Measurements from ENCODE around the gene HACD1. TPM values are rescaled to one million over a fixed set of nuclear protein-coding genes. Genes with fewer than 3 reads are reported as not detected.

Gene HACD1
- total and polyA plus RNA-seq, 2 donors (not counting 3 experiments of a cell fraction or from before 2014, with no cell fraction given) = 17.4 to 25.2 TPM

- Histone ChIP-seq H3K4me1 (ENCODE audit: control insufficient read depth, extremely low read depth, insufficient read depth, low read length) (no peaks in the 10 kb centered on the region), H3K36me3 (ENCODE audit: control insufficient read depth in 2 of 2, extremely low read depth in 1 of 2, insufficient read depth in 2 of 2, low read length in 2 of 2) (no peaks in the 10 kb centered on the region), H3K4me3 (replicated peaks in 1 of 3; ENCODE audit: insufficient read depth in 1 of 3, low read depth in 1 of 3, low read length in 3 of 3) (no peak overlapping the region), H3K9me3 (replicated peaks; ENCODE audit: control insufficient read depth, insufficient read depth, low read length) (no peaks in the 10 kb centered on the region), H3K9me1 (replicated peaks; ENCODE audit: control insufficient read depth, extremely low read depth, insufficient read depth, low read length) (no peaks in the 10 kb centered on the region), H3K4me2 (ENCODE audit: insufficient read depth, low read length) (no peak overlapping the region), H3K79me2 (ENCODE audit: control insufficient read depth, insufficient read depth, low read length) (no peaks in the 10 kb centered on the region), H3K9ac (replicated peaks; ENCODE audit: extremely low read depth, insufficient read depth, low read length) (no peak overlapping the region), H4K20me1 (replicated peaks; ENCODE audit: control insufficient read depth, extremely low read depth, insufficient read depth, low read length) (no peaks in the 10 kb centered on the region), H2AFZ (ENCODE audit: low read depth, low read length) (no peak overlapping the region), H3K27ac (ENCODE audit: insufficient read depth, low read depth, low read length) (no peak overlapping the region), H3K27me3 (ENCODE audit: control insufficient read depth in 2 of 2, insufficient read depth in 2 of 2, low read length in 2 of 2) (no peaks in the 10 kb centered on the region)
- dilution Hi-C loops (cut with MboI; ENCODE audit: extremely low pct_ligation_motif_present, low sequenced_read_pairs) (no loop called here), intact Hi-C loops (cut with micrococcal nuclease) (no loop called here)
- ChIA-PET POLR2A (no interaction called here), CTCF (no interaction called here)
- no TSS peak for BruUV-seq (replicated peaks)
- TF ChIP-seq EZH2 (IDR thresholded peaks at IDR 0.05; ENCODE audit: borderline replicate concordance, low read depth, low read length, severe bottlenecking) (no peak), POLR2AphosphoS5 (IDR thresholded peaks at IDR 0.05; ENCODE audit: insufficient read depth, low read depth, low read length) (no peak), FOS (IDR thresholded peaks at IDR 0.05; ENCODE audit: borderline replicate concordance, insufficient read depth, low read length) (no peak), GATA2 (IDR thresholded peaks at IDR 0.05; ENCODE audit: insufficient read depth, insufficient read length, low read depth, low read length) (no peak), MYC (IDR thresholded peaks at IDR 0.05; ENCODE audit: low read depth, low read length) (no peak), JUN (IDR thresholded peaks at IDR 0.05; ENCODE audit: borderline replicate concordance, insufficient read depth, insufficient read length, low read depth) (no peak), POLR2A (IDR thresholded peaks at IDR 0.05; ENCODE audit: low read depth, low read length) (no peak)
- TF ChIP-seq, protein P1, sequence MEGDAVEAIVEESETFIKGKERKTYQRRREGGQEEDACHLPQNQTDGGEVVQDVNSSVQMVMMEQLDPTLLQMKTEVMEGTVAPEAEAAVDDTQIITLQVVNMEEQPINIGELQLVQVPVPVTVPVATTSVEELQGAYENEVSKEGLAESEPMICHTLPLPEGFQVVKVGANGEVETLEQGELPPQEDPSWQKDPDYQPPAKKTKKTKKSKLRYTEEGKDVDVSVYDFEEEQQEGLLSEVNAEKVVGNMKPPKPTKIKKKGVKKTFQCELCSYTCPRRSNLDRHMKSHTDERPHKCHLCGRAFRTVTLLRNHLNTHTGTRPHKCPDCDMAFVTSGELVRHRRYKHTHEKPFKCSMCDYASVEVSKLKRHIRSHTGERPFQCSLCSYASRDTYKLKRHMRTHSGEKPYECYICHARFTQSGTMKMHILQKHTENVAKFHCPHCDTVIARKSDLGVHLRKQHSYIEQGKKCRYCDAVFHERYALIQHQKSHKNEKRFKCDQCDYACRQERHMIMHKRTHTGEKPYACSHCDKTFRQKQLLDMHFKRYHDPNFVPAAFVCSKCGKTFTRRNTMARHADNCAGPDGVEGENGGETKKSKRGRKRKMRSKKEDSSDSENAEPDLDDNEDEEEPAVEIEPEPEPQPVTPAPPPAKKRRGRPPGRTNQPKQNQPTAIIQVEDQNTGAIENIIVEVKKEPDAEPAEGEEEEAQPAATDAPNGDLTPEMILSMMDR (IDR thresholded peaks at IDR 0.05; ENCODE audit: extremely low read depth in 1 of 2, insufficient read depth in 1 of 2, low read depth in 1 of 2, low read length in 2 of 2) = no peak
- TF ChIP-seq, protein P2, sequence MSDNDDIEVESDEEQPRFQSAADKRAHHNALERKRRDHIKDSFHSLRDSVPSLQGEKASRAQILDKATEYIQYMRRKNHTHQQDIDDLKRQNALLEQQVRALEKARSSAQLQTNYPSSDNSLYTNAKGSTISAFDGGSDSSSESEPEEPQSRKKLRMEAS (IDR thresholded peaks at IDR 0.05; ENCODE audit: insufficient read depth, insufficient read length) = no peak
- FAIRE-seq (no peak), DNase-seq (ENCODE audit: low read depth, low spot score) (no peak)
These were observed 56.1 kb downstream of the HACD1 start for GRCh38 chr10:17561111-17561510.

Data from endothelial cell of umbilical vein (primary cell).